ENCODE measurements around the gene CCNC.

- TF ChIP-seq CTCF (IDR thresholded peaks at IDR 0.05) (no peak), POLR2AphosphoS5 (IDR thresholded peaks at IDR 0.05; ENCODE audit: low read depth, low read length) (no peak)
Observed at GRCh38 chr6:99612551-99613408, 44.3 kb upstream of the CCNC start.

All from Panc1 (cell line).